HG03558 (cell line): ENCODE results near the gene PFKFB4.

Experiments
- ATAC-seq: cut with Tn5 transposase; IDR thresholded peaks from one replicate; pipeline ENCODE4 v1.9.1; 2021; ENCODE audit warnings: moderate number of reproducible peaks; ENCODE audit not compliant: unreplicated experiment; ENCODE audit errors: extremely low read depth

PFKFB4 gene

GRCh38 chr3:48556796-48557626 lies at the start of gene PFKFB4:
TSS of gene PFKFB4 (minus strand) at chr3:48556803. CDS start at chr3:48556777, 26 bp downstream.
- ATAC-seq = peak; percentile 53

GRCh38 chr3:48601622-48601994 lies 45.0 kb upstream of the PFKFB4 start:
- no peak for ATAC-seq

GRCh38 chr3:48600711-48601621 lies 44.4 kb upstream of the PFKFB4 start:
- ATAC-seq = no peak

GRCh38 chr3:48599509-48600285 lies 43.1 kb upstream of the PFKFB4 start:
- no peak for ATAC-seq

- no peak for ATAC-seq
Observed at GRCh38 chr3:48599077-48599501, 42.5 kb upstream of the PFKFB4 start.

GRCh38 chr3:48598323-48599076 lies 41.9 kb upstream of the PFKFB4 start:
- ATAC-seq = no peak

GRCh38 chr3:48597408-48597800 lies 40.8 kb upstream of the PFKFB4 start:
- no peak for ATAC-seq

GRCh38 chr3:48596676-48597407 lies 40.2 kb upstream of the PFKFB4 start:
- no peak for ATAC-seq

GRCh38 chr3:48596157-48596556 lies 39.6 kb upstream of the PFKFB4 start:
- no peak for ATAC-seq

GRCh38 chr3:48595526-48596121 lies 39.0 kb upstream of the PFKFB4 start:
- ATAC-seq = no peak

- ATAC-seq = no peak
Observed at GRCh38 chr3:48595075-48595525, 38.5 kb upstream of the PFKFB4 start, which contains the start of gene COL7A1. TSS of gene COL7A1 (minus strand) at chr3:48595329. CDS start at chr3:48595159, 170 bp downstream.

GRCh38 chr3:48594417-48595049 lies 37.9 kb upstream of the PFKFB4 start:
- ATAC-seq = no peak

- ATAC-seq = no peak
Observed at GRCh38 chr3:48593337-48593736, 36.7 kb upstream of the PFKFB4 start.

GRCh38 chr3:48592519-48593087 lies 36.0 kb upstream of the PFKFB4 start:
- ATAC-seq = no peak

GRCh38 chr3:48591886-48592518 lies 35.4 kb upstream of the PFKFB4 start:
- no peak for ATAC-seq

- no peak for ATAC-seq
Observed at GRCh38 chr3:48591436-48591835, 34.8 kb upstream of the PFKFB4 start.

- no peak for ATAC-seq
Observed at GRCh38 chr3:48588230-48588629, 31.6 kb upstream of the PFKFB4 start.
